Stimulated activated CD8-positive, alpha-beta memory T cell treated with anti-CD3 and anti-CD28 coated beads, Interleukin-4, amount 100 ng/mL, for 24 hours (primary cell): ENCODE results near the gene TPD52L1.
"Not testable (repeated sequence)": the region's sequence is repeated elsewhere in the genome, so short reads cannot be mapped to it uniquely, and the experiment has no call there.

Source experiments
- DNase-seq: peaks from one replicate; pipeline ENCODE4 v3.0.0-alpha.2; 2020; ENCODE audit warnings: low read depth

Gene TPD52L1

DNA sequence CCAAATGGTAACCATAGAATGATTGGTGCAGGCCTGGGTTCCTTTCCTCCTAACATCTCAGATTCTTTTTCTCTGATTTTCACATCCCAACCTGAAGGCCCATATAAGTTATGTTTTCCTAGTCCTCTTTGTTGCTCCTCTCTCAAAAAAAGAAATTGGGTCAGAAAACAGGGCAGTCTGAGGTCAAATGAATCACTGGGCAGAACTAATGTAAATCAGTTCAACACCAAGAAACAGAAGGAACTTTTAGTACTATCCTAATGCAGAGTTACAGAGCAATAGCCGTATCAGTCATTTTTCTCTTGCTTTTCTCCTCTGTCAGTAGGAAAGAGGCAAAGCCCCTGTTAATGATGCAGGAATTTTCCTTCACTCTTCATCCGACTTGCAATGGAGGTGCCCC lies 11.0 kb upstream of the TPD52L1 start:
- DNase-seq = no peak

DNA sequence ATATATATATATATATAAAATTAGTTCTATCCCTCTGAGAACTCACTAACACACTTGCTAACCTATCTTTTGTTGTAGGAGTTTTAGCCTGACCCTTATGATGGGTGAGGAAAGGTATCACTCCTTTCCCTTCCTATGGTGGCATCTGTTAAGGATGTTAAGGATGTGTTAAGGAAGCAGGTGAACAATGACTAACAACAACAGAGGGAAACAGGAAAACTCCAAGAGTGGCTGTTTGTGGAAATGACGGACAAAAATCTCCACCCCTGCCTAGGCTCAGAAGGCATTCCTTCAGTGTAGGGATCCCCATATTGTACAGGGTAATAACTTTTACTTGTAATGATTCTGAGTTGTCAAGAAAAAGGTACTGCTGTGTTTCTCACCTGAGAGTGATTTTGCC lies 8.8 kb upstream of the TPD52L1 start:
- DNase-seq = no peak

DNA sequence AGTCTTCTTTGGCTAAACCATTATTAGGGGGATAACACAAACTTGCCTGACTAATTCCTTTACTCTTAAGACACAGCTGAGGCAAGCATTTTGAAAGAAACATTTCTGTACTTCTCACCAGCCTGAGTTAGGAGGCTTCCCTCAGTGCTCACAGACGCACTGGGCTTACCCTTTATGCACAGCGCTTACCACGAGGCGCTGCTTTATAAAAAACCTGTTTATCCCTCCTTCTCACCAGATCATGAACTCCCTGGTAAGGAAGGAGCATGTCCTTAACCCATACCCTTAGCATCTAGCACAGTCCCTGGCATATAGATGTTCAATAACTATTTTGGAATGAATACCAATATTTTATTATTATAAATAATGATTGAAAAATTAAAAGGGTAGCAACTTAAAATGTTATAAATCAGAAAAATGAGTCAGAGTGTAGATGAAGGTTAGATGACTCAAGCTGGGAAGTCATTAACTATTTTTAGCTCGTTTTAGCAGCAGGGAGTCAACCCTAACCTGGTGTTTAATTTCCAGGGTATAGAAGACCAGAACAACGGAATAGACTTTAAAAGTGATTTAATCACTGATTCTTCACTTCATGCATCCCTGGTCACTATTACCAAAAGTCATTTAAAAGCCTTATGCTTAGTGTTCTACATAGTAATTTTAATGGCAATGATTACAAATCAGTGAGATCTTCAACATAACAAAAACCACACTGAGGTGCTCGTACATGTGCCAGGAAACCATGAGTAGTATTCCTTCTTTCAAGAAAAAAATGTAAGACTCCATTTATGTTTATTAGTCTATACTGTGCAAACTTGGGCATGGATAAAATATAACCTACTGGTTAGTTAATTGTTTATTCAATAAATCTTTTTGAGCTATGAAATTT lies 4.1 kb upstream of the TPD52L1 start:
- no peak for DNase-seq

DNA sequence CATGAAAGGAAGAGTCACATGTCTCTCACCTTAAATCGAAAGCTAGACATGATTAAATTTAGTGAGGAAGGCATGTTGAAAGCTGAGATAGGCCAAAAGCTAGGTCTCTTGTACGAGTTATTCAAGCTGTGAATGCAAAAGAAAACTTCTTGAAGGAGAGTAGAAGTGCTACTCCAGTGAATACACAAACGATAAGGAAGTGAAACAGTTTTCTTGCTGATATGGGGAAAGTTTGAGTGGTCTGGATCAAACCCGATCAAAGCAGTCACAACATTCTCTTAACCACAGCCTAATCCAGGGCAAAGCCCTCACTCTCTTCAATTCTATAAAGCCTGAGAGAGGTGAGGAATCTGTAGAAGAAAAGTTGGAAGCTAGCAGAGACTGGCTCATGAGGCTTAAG lies 1.9 kb upstream of the TPD52L1 start:
- DNase-seq = no peak

DNA sequence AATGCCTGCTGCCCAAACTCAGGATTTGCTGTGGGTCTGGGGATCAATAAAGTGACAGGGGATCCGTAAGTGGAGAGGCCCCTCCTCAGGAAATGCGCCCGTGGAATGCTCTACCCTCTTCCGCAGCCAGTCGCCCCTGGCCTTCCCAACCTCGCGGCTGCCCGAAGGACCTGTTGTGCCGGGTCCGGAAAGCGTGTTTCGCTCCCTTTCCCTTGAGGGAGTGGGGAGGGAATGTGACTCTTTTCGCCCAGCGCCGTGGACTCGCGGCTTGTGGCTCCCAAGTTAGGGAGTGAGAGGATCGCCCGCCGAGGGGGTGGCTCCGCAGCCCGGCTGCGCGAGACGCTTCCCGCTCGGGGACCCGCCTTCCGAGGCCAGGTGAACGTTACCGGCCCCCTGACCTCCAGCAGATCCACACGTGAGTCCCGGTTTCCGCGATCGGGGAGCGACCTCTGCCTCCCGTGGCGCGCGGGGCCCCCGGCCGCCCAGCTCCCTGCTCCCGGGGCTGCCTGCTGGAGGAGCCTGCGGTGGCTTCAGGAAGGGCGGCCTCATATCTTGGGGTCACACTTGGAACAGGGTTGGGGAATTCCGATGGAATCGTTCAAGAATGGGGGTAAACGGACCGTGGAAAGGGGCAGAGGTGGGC lies 666 bp downstream of the TPD52L1 start:
- no peak for DNase-seq

DNA sequence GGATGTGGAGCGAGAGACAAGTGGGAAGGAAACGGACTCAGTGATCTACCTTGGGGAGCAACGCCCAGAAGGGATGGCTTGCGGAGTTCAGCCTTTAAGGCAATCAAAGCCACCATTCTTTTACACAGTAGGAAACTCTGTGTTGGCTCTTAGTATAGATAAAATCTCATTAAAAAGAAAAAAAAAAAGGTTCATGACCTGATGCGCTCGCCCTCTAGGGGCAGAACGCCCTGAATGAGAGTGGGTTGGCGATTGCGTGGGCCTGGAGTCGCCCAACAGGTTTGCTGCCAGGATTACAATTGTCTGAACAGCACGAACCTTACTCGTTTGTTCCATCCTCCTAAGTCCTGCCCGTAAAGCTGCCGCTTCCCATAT lies 1.2 kb downstream of the TPD52L1 start:
- no peak for DNase-seq

DNA sequence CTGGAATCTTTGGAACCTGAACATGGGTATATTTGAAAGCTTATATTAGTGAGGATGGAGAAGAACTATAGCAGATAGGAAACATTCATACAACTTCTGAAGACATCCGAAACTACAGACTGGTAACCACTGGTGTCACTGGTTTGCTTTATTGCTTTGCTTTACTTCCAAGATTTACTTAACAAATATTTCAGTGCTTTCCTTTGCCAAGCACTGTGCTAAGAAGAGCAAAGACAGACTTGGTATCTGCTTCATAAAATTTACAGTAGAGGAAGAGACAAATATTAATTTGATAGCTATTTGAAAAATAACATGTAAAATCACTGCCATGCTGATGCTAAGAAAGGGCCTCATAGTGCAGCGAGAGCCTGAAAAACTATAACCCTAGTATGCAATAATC lies 1.8 kb downstream of the TPD52L1 start:
- no peak for DNase-seq

DNA sequence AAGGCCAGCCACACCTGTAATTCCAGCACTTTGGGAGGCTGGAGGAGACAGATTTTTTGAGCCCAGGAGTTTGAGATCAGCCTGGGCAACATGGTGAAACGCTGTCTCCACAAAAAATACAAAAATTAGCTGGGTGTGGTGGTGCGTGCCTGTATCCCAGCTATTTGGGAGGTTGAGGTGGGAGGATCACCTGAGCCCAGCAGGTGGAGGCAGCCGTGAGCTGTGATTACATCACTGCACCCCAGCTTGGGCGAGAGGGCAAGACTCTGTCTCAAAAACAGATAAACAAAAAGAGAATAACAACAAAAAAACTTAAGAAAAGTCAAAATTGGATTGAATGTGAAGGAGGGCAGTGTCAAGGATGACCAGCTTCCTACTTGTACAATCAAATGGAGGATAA lies 2.9 kb downstream of the TPD52L1 start:
- DNase-seq = no peak

DNA sequence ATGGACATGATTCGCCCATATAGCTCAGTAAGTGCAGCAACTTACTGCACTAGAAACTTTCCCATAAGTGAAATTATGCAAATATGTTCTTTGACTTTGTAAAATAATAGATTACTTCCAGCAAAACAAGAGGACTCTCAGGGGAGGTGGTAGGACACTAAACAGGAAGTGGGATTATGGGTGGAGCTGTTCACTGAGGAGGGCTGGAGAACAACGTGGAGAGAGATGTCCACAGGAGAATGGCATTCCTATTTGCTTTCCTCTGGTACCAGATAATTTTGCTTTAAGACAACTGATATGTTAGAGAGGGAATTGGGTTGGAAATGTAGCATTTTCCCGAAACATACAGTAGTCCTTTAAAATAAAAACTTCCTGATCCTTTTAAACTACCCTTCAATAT lies 3.7 kb downstream of the TPD52L1 start:
- no peak for DNase-seq

DNA sequence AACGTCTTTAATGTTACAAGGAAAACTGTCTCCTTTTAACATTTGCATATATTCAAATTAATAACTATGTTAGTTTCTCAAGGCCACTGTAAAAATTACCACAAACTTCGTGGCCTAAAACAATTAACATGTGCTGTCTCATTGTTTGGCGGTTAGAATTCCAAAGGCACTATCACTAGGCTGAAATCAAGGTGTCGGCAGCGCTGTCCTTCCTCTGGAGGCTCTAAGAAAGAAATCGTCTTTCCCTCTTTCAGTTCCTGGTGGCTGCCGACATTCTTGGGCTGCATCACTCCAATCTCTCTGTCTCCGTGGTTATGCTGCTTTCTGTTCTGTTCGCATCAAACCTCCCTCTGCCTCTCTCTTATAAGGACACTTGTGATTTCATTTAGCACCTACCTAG lies 4.2 kb downstream of the TPD52L1 start:
- DNase-seq = no peak

DNA sequence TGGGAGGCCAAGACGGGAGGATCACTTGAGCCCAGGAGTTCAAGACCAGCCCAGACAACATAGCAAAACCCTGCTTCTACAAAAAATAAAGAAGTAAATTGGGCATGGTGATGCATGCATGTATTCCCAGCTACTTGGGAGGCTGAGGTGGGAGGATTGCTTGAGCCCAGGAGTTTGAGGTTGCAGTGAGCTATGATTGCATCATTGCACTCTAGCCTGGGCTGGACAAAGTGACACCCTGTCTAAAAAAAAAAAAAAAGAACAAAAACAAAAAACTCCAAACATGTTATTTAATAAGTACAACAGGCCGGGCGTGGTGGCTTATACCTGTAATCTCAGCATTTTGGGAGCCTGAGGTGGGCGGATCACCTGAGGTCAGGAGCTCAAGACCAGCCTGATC lies 9.8 kb downstream of the TPD52L1 start:
- DNase-seq = not testable (repeated sequence)

DNA sequence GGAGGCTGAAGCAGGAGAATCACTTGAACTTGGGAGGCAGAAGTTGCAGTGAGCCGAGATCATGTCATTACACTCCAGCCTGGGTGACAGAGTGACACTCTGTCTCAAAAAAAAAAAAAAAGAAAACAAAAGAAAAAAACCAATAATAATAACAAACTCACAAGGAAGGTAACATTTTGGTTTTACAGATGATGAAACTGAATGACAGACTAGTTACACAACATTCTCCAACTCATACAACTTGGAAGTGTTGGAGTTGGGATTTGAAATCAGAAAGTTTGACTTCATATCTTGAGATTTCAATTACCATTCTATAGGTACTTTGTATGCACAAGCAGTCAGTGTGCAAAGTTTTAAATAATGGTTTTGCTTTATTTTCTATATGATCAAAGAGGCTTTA lies 10.2 kb downstream of the TPD52L1 start:
- DNase-seq = no peak

DNA sequence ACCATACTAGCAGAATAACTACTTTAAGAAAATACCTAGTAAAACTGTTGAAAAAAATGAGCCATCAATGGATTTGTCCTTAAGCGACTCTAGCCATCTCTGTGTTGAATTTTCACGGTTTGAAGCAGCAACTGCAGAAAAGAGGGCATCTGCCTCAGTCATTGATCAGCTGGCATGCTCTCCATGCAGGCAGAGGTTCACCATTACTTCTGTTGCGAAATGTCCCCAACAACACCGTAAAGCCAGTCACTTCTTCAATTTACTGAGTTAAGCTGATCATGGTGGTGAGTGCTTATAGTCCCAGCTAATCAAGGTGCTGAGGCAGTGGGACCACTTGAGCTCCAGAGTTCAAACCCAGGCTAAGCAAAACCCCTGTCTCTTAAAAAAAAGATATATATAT lies 11.1 kb downstream of the TPD52L1 start:
- DNase-seq = no peak

DNA sequence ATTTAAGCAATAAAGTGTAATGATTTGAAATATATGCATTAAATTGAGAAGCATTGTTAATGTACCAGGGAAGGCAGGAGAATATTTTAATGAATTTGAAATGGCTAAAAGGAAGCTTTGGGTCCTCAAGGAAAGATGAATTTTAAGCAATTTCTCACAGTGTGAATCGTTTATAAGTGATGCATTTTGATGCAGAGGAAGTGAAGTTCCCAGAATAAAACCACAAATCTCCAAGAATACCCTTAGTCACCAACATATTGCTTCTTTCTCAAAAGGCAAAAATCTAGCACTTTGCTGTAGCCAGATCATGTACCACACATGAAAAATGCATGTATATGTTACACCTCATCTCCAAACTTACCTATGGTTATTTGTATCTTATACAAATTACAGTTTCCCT lies 11.7 kb downstream of the TPD52L1 start:
- DNase-seq = no peak

DNA sequence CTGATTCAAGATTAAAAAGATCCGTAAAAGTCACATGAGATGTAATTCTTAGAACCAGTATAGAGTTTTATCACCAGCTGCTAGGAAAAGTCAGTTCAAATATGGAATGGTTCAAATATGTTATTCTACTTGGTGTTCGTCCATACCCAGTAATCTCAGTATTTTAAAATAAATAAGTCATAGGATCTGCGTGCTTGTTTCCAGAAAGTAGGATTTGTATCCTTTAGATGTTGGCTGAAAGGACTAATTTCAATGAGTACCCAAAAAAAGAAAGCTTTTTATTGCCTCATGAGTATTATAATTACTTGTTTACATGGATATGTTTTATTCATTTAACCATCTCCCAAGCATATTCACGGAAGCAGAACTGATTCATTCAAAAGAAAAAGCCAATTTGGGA lies 12.2 kb downstream of the TPD52L1 start:
- DNase-seq = no peak

DNA sequence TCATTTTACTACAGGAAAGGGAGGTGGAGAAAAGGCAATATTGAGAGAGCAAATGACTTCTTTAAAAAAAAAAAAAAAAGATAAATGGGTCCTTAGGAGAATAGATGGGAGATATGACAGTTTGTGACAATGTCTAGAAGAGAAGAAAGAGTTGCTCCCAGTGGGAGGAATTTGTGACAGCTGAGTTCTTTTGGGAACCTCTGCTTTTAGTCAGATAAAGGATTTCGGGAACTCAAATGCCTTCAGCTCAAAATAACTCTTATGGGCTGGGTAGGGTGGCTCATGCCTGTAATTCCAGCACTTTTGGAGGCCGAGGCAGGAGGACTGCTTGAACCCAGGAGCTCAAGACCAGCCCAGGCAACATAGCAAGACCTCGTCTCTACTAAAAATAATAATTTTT lies 13.1 kb downstream of the TPD52L1 start:
- no peak for DNase-seq

DNA sequence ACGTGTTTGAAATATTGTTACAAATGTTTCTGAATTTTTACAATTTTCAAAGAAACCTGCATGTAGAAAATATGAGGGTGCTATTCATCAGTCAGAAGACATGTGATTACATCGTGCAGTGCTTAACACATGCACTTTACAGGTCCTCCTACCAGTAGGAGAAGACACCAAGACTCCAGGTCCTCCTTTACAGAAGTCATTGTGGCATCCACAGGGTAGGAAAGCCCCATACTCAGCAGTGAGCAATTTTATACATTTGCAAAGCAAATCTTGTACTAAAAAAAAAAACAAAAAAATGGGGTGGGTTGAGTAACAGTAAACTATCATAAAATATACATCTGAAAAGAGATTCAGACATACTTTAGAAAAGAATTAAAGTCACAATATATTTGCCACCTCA lies 14.0 kb downstream of the TPD52L1 start:
- no peak for DNase-seq

DNA sequence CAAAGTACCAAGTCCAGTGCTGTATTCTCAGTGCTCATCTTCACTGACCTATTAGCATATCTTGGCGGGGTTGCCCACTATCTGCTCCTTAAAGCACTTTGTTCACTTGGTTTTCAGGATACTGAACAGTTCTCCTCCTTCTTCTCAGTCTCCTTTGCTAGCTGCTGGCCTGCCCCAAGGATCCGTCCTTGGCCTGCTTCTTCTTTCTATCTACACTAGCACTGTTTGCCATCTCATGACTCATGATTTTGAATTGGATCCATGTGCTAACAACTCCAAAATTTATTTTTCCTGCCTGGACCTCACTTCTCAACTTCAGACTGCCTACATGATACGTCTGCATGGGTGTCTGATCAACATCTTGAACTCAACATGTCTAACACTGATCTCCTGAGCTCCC lies 15.5 kb downstream of the TPD52L1 start:
- DNase-seq = no peak

DNA sequence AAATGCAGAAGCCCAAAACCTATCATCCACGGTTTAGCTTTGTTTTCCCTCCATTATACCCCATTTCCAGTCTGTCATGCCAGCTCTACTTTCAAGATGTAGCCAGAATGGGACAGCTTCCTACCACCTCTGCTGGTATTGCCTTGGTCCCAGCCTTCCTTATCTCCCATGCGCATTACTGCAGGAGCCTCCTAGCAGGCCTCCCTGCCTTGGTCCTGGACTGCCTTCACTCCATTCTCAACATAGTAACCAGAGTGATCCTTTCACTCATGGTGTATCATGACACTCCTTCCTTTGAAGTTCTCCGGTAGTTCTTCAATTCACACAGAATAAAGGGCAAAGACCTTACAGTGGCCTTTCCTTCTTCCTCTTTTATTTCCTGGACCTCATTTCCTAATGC lies 15.9 kb downstream of the TPD52L1 start:
- DNase-seq = no peak

DNA sequence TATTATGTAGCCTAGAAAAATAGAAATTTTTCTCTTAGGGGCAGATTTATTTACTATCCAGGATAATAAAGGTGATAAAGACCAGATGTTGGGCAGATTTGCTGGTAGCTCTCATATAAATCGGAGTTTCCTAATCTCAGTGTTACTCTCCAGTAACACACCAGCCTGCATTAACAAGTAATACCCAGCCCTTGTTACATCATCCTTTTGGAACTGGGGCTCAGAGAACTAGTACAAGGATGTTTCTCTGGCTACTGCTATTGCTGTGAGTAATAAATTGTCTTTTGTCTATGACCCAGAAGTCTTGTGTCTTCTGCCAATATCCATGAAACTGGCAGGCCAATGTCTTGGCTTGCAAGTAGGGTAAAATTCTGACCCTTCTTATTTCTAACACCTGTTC lies 16.8 kb downstream of the TPD52L1 start:
- no peak for DNase-seq

DNA sequence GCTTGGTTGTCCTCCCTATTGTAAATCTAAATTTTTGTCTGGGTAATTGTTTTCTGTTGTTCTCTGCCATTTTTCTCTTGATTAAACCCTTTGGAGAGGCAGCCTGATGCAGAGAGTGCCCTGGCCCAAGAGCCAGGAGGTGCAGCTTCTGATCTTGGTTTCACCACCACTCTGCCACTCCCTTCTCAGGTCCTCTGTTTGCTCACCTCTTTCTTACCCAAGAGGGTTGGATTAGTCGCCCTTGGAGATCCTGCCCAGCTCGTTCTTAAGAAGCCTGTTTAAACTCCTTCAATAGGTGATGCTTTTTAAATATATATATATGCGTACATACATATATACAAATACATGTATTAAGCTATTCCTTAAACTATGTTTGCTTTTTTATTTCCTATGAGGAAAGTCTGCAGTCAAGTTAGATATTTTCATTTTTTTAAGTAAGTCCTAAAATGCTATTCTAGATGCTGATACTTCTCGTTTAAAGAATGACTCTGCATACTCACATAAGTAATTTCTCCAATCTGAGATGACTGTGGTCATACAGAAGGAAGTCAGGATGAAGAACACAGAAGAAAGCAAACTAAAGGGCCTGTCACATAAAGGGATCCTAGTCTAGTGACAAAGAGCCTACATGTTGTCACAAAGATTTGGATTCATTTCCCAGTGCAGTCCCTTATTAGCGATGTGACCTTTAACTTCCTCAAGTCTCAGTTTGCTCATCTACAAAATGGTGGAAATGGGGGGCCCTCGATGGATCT lies 19.9 kb downstream of the TPD52L1 start:
- DNase-seq = no peak

DNA sequence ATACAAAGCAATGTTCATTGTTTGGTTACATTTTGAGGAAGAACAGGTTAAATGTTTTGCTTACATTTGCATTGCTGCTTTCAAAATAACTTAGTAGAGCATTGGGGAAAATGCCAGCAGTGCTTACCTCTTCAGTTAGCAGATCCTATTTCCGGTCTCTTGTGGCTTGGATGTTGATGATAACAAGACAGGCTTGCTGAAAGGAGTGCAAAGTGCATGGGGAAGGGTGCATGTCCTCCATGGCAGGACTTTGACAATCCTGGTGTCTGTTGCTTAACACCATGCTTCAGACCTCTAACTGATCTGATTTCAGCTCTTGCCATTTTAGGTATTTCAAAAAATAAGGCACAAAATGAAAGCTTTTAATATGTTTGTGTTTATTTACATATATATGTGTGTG lies 21.1 kb downstream of the TPD52L1 start:
- DNase-seq = no peak

DNA sequence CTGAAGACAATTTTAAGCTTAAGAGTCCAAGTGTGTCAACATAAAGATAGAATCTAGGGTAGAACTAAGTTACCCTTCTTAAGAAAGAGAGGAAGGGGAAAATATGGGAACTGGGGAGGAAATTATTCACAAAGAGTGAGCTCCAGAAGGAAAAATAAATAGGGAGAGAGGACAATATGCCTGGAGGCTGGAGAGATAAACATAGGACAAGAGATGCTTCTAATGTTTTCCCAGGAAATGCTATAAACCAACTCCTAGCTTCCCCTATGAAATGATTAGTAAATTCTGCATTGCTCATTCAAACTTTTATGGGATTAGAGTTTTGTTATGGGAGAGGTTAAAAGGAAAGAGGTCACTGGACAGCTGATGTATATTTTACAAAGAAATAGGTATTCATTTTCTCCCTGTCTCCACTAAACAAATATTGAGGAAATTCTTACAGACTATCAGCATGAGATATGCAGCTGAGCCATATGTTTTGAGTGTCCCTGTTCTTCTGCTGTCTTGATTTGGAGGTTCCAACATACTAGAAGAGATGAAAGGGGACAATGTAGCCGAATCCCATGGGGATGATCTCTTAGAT lies 22.0 kb downstream of the TPD52L1 start:
- no peak for DNase-seq
